PC-3 (cell line): ENCODE measurements around the gene GAREM2. TPM values are rescaled to one million over a fixed set of nuclear protein-coding genes. Genes with fewer than 3 reads are reported as not detected.

ENCODE experiments used
- ATAC-seq: fragments of 200-7000 bp; cut with Tn5 transposase; 2 replicates; pipeline ENCODE4 v1.9.1; 2020; ENCODE audit warnings: mild to moderate bottlenecking, moderate library complexity
- BruUV-seq: library from RNA; stranded (reverse); fragments of 400-500 nt; replicated peaks from 2 replicates; lab custom pipeline; 2021; lab: Mats Ljungman, UMichigan
- CTCF ChIA-PET: fragments of 300-600 bp; sonication (Branson Sonifier 250); formaldehyde crosslinking; loops from one replicate; lab custom pipeline; 2022; ENCODE audit warnings: antibody characterized with exemption; lab: Charles Lee
- POLR2A ChIA-PET: fragments of 300-600 bp; sonication (Branson Sonifier 250); formaldehyde crosslinking; loops from one replicate; lab custom pipeline; 2022; ENCODE audit warnings: antibody characterized with exemption; ENCODE audit not compliant: unreplicated experiment; lab: Charles Lee
- DNase-seq: peaks from one replicate; pipeline ENCODE4 v3.0.0-alpha.2; 2015
- H2AFZ ChIP-seq: fragments of 300-600 bp; sonication (generic); 2 replicates; pipeline ENCODE4 v1.6.0; 2016; ENCODE audit warnings: antibody characterized with exemption, low read length
- H3F3A ChIP-seq: fragments of 300-600 bp; sonication (generic); one replicate; pipeline ENCODE4 v1.6.0; 2017; ENCODE audit warnings: antibody characterized with exemption, low read length, control low read depth, mild to moderate bottlenecking; ENCODE audit not compliant: unreplicated experiment
- H3K27ac ChIP-seq: fragments of 300-600 bp; sonication (generic); 2 replicates; pipeline ENCODE4 v1.5.1; 2016; ENCODE audit warnings: mild to moderate bottlenecking, low read length
- H3K27me3 ChIP-seq: fragments of 300-600 bp; sonication (generic); 2 replicates; pipeline ENCODE4 v1.6.1; 2016; ENCODE audit warnings: low read length, mixed read lengths
- H3K36me3 ChIP-seq: fragments of 300-600 bp; sonication (generic); 2 replicates; pipeline ENCODE4 v1.6.1; 2016; ENCODE audit warnings: low read depth, mixed run types, low read length, mixed read lengths
- H3K4me1 ChIP-seq: fragments of 300-600 bp; sonication (generic); 2 replicates; pipeline ENCODE4 v1.5.1; 2016; ENCODE audit warnings: low read length; ENCODE audit not compliant: insufficient read depth
- H3K4me2 ChIP-seq: fragments of 300-600 bp; sonication (generic); 2 replicates; pipeline ENCODE4 v1.6.0; 2016; ENCODE audit warnings: low read length
- H3K4me3 ChIP-seq: fragments of 300-600 bp; sonication (generic); 2 replicates; pipeline ENCODE4 v1.5.1; 2016; ENCODE audit warnings: mild to moderate bottlenecking, low read length, mixed read lengths
- H3K79me2 ChIP-seq: fragments of 300-600 bp; sonication (generic); 2 replicates; pipeline ENCODE4 v1.6.1; 2017; ENCODE audit warnings: low read length, mixed read lengths
- H3K9ac ChIP-seq: fragments of 300-600 bp; sonication (generic); 2 replicates; pipeline ENCODE4 v1.6.0; 2016; ENCODE audit warnings: mild to moderate bottlenecking, low read length
- H3K9me2 ChIP-seq: fragments of 300-600 bp; sonication (generic); replicated peaks from 2 replicates; pipeline ENCODE4 v1.6.1; 2016; ENCODE audit warnings: mixed run types, low read length, mixed read lengths
- H3K9me3 ChIP-seq: fragments of 300-600 bp; sonication (generic); 2 replicates; pipeline ENCODE4 v1.6.1; 2016; ENCODE audit warnings: low read length, mixed read lengths
- H4K20me1 ChIP-seq: fragments of 300-600 bp; sonication (generic); 2 replicates; pipeline ENCODE4 v1.6.1; 2016; ENCODE audit warnings: low read length, mixed read lengths
- CTCF ChIP-seq: fragments of 300-600 bp; sonication (generic); conservative IDR thresholded peaks from 2 replicates; pipeline ENCODE4 v1.5.1; 2017; ENCODE audit warnings: antibody characterized with exemption, low read depth, mild to moderate bottlenecking, low read length
- EZH2 ChIP-seq: fragments of 300-600 bp; sonication (generic); IDR thresholded peaks from one replicate; pipeline ENCODE4 v1.6.1; 2017; ENCODE audit warnings: antibody characterized with exemption, mild to moderate bottlenecking, low read length; ENCODE audit not compliant: unreplicated experiment
- EZH2phosphoT487 ChIP-seq: fragments of 300-600 bp; sonication (generic); IDR thresholded peaks from 2 replicates; pipeline ENCODE4 v1.6.1; 2018; ENCODE audit warnings: mild to moderate bottlenecking, antibody characterized with exemption, low read length, borderline replicate concordance
- intact Hi-C: fragments of 100-400 bp; cut with micrococcal nuclease; formaldehyde crosslinking; loops from 2 replicates; pipeline ENCODE4 v1.9.0; 2023
- total RNA-seq: library from RNA; depleted of rRNA; stranded (reverse); fragments of >200 nt; gene quantifications from 2 replicates; pipeline ENCODE4 v1.2.3, GENCODE V29; 2014

The GAREM2 gene
- total RNA-seq, 1 experiment from 2014 or later: 1.4 TPM

- H3K9ac ChIP-seq: no peak overlapping the region
- no peak overlapping the region for H3K4me3 ChIP-seq
- ChIA-PET POLR2A (no interaction called here), CTCF (no interaction called here)
- no peak overlapping the region for H2AFZ ChIP-seq
- no peak overlapping the region for H3K4me2 ChIP-seq
- no peaks in the 10 kb centered on the region for H3K9me2 ChIP-seq
- H3K4me1 ChIP-seq: no peaks in the 10 kb centered on the region
- H3K27ac ChIP-seq: no peak overlapping the region
- TF ChIP-seq CTCF: no peak
- TF ChIP-seq EZH2: no peak
- no peak for TF ChIP-seq EZH2phosphoT487
- no peaks in the 10 kb centered on the region for H3K27me3 ChIP-seq
- no peaks in the 10 kb centered on the region for H3K79me2 ChIP-seq
- ATAC-seq: no peak
- no peaks in the 10 kb centered on the region for H3F3A ChIP-seq
- intact Hi-C loops: no loop called here
- no peaks in the 10 kb centered on the region for H3K9me3 ChIP-seq
- H3K36me3 ChIP-seq: peaks cover 51% of the 10 kb centered on the region
- BruUV-seq: no TSS peak
- DNase-seq: no peak
- no peaks in the 10 kb centered on the region for H4K20me1 ChIP-seq
Measured at GRCh38 chr2:26216587-26216986, 43.7 kb downstream of the GAREM2 start.

DNA sequence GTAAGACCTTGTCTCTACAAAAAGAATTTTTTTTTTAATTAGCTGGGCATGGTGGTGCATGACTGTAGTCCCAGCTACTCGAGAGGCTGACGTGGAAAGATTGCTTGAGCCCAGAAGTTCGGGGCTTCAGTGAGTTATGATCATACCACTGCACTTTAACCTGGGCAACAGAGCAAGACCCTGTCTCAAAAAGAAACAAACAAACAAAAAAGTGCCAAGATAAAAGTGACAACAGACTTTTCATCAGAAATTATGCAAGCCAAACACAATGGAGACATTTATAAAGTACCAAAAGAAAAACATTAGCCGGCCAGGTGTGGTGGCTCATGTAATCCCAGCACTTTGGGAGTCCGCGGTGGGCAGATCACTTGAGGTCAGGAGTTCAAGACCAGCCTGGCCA is 44.8 kb downstream of the GAREM2 start:
- Histone ChIP-seq H3F3A (no peaks in the 10 kb centered on the region), H3K9me2 (no peaks in the 10 kb centered on the region), H3K9ac (no peak overlapping the region), H2AFZ (no peak overlapping the region), H3K4me2 (no peak overlapping the region), H3K4me3 (no peak overlapping the region), H4K20me1 (no peaks in the 10 kb centered on the region), H3K4me1 (no peaks in the 10 kb centered on the region), H3K27me3 (no peaks in the 10 kb centered on the region), H3K27ac (no peak overlapping the region), H3K36me3 (peaks cover 48% of the 10 kb centered on the region), H3K79me2 (no peaks in the 10 kb centered on the region), H3K9me3 (no peaks in the 10 kb centered on the region)
- no peak for DNase-seq
- ChIA-PET CTCF (no interaction called here), POLR2A (no interaction called here)
- TF ChIP-seq CTCF (no peak), EZH2phosphoT487 (no peak), EZH2 (no peak)
- no peak for ATAC-seq
- intact Hi-C loops: no loop called here
- no TSS peak for BruUV-seq

DNA sequence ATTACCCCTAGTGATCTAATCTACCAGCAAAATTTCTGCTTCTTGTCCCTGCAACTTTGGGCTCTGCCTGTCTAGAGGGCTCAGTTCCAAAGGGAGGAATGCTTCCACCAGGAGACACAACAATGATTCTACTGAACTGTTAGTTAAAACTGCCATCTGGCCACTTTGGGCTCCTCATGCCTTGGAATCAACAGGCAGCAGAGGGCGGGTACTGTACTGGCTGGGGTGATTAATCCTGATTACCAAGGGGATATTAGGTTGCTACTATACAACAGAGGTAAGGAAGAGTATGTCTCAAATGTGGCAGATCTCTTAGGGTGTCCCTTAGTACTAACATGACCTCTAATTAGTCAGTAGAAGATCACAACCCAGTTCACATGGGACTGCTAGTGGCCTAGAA is 50.1 kb downstream of the GAREM2 start:
- BruUV-seq: no TSS peak
- Histone ChIP-seq H3K4me3 (no peak overlapping the region), H3F3A (no peaks in the 10 kb centered on the region), H3K9me3 (no peaks in the 10 kb centered on the region), H3K9ac (no peak overlapping the region), H3K4me1 (no peaks in the 10 kb centered on the region), H4K20me1 (no peaks in the 10 kb centered on the region), H3K9me2 (no peaks in the 10 kb centered on the region), H3K27me3 (no peaks in the 10 kb centered on the region), H3K4me2 (no peak overlapping the region), H3K27ac (no peak overlapping the region), H3K36me3 (peaks cover 44% of the 10 kb centered on the region), H3K79me2 (no peaks in the 10 kb centered on the region), H2AFZ (no peak overlapping the region)
- CTCF ChIA-PET: no interaction called here
- intact Hi-C loops: no loop called here
- DNase-seq: no peak
- no peak for ATAC-seq
- TF ChIP-seq CTCF: no peak
- no peak for TF ChIP-seq EZH2
- no peak for TF ChIP-seq EZH2phosphoT487
- POLR2A ChIA-PET: no interaction called here
